IgD-negative memory B cell (primary cell): ENCODE results near the gene NAA15. TPM values are rescaled to one million over a fixed set of nuclear protein-coding genes. Genes with fewer than 3 reads are reported as not detected.
"Not testable (repeated sequence)": the region's sequence is repeated elsewhere in the genome, so short reads cannot be mapped to it uniquely, and the experiment has no call there.

Source experiments
- H3K27ac Mint-ChIP-seq, 3 donors: one replicate each; pipeline ENCODE4 v1.8.0; 2020 to 2022; ENCODE audit warnings: mild to moderate bottlenecking in 3 of 3, mixed read lengths in 3 of 3, moderate library complexity in 1 of 3
- H3K27me3 Mint-ChIP-seq: one replicate; pipeline ENCODE4 v1.8.0; 2021; ENCODE audit warnings: mixed read lengths
- H3K36me3 Mint-ChIP-seq: one replicate; pipeline ENCODE4 v1.8.0; 2020; ENCODE audit warnings: mild to moderate bottlenecking, mixed read lengths
- H3K4me1 Mint-ChIP-seq, 3 donors: one replicate each; pipeline ENCODE4 v1.8.0; 2020 to 2022; ENCODE audit warnings: mixed read lengths in 3 of 3, mild to moderate bottlenecking in 1 of 3
- H3K4me3 Mint-ChIP-seq, 4 donors: one replicate each; pipeline ENCODE4 v1.8.0; 2020 to 2022; ENCODE audit warnings: mild to moderate bottlenecking in 4 of 4, mixed read lengths in 4 of 4, moderate library complexity in 3 of 4
- H3K9me3 Mint-ChIP-seq, 3 donors: one replicate each; pipeline ENCODE4 v1.8.0; 2020 to 2021; ENCODE audit warnings: mixed read lengths in 3 of 3, mild to moderate bottlenecking in 1 of 3
- polyA plus RNA-seq: library from polyadenylated mRNA; unstranded; fragments of 300-500 nt; fragmentation: Illumina TruSeq; gene quantifications from one replicate; pipeline ENCODE4 v1.2.3, GENCODE V29; 2021

The NAA15 gene
- polyA plus RNA-seq, 1 donor from 2014 or later, result 38.9 TPM

DNA sequence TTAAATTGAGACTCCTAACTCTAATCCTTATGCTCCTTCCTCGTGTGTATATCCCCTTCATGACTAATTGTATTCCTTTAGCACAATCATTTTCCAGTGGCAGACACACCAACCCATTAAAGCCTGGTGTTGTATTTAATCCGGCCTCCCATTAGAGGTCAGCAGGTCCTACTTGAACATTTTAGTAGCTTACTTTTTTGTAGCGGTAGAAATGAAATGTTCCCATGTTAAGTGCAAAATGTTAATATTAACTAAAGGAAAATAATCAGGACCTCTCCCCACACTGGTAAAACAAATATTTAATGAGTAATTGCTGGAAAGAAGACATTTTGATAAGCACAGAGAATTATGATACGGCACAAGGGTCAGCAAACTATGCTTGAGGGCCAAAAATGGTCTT, 156.0 kb downstream of the NAA15 start:
- H3K27ac Mint-ChIP-seq, result peak overlapping the region in 1 of 3 donors; percentile 48

DNA sequence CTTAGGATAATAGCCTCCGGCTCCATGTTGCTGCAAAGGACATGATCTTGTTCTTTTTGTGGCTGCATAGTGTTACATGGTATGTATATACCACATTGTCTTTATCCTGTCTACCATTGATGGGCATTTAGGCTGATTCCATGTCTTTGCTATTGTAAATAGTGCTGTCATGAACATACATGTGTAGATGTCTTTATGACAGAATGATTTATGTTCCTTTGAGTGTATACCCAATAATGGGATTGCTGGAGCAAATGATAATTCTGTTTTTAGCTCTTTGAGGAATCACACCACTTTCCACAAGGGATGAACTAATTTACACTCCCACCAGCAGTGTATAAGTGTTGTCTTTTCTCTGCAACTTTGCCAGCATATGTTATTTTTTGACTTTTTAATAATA, 157.2 kb downstream of the NAA15 start:
- no peaks in the 10 kb centered on the region for H3K27me3 Mint-ChIP-seq
- peaks cover 6% of the 10 kb centered on the region for H3K36me3 Mint-ChIP-seq
- H3K4me3 Mint-ChIP-seq, result peak overlapping the region in 2 of 4 donors; percentile 37 to 73
- H3K9me3 Mint-ChIP-seq, result no peaks in the 10 kb centered on the region
- peaks cover 43 to 46% (median 43%) of the 10 kb centered on the region in 3 donors for H3K4me1 Mint-ChIP-seq
- H3K27ac Mint-ChIP-seq, result peak overlapping the region in 1 of 3 donors; percentile 61

More for the DNA sequence above, 156.0 kb downstream of the NAA15 start:
- Mint-ChIP-seq H3K27me3 (no peaks in the 10 kb centered on the region), H3K9me3 (no peaks in the 10 kb centered on the region), H3K4me1 (peaks cover 48 to 53% (median 49%) of the 10 kb centered on the region in 3 donors), H3K36me3 (peaks cover 4% of the 10 kb centered on the region), H3K4me3 (peak overlapping the region in 1 of 4 donors; percentile 56)

DNA sequence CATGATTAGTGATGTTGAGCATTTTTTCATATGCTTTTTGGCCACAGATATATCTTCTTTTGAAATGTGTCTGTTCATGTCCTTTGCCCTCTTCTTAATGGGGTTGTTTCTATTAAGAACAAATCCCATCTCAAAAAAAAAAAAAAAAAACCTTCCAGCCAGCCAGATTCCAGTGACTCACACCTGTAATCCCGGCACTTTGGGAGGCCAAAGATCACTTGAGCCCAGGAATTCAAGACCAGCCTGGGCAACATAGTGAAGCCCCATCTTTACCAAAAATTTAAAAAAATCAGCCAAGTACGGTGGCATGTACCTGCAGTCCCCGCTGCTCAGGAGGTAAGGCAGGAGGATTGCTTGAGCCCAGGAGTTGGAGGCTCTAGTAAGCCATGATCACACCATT, 157.7 kb downstream of the NAA15 start:
- Mint-ChIP-seq H3K36me3 (peaks cover 7% of the 10 kb centered on the region), H3K27me3 (no peaks in the 10 kb centered on the region), H3K4me3 (no peak overlapping the region), H3K9me3 (no peaks in the 10 kb centered on the region), H3K4me1 (peaks cover 42 to 49% (median 43%) of the 10 kb centered on the region in 3 donors), H3K27ac (peak overlapping the region in 1 of 3 donors; percentile 61)

DNA sequence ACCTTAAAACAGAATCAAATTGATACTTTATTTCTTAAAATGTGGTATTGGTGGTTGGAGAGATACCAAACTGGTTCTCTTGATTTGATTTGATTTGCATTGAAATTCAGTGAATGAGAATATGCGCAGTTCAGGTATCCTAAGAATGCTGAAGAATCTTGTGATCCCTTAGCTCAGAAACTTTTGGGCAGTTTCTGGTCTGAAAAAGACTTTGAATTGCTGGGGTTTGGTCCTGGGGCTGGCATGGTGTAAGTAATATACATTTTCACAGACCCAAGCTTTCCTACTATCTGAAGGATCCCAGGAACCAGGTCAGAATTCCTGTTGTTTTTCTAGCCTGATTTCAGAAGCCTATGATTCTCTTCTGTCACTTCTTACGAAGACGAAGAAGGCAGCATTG, 159.3 kb downstream of the NAA15 start:
- Mint-ChIP-seq H3K27me3 (no peaks in the 10 kb centered on the region), H3K4me1 (peaks cover 26 to 39% (median 38%) of the 10 kb centered on the region in 3 donors), H3K4me3 (no peak overlapping the region), H3K9me3 (no peaks in the 10 kb centered on the region), H3K36me3 (peaks cover 8% of the 10 kb centered on the region), H3K27ac (no peak overlapping the region)

DNA sequence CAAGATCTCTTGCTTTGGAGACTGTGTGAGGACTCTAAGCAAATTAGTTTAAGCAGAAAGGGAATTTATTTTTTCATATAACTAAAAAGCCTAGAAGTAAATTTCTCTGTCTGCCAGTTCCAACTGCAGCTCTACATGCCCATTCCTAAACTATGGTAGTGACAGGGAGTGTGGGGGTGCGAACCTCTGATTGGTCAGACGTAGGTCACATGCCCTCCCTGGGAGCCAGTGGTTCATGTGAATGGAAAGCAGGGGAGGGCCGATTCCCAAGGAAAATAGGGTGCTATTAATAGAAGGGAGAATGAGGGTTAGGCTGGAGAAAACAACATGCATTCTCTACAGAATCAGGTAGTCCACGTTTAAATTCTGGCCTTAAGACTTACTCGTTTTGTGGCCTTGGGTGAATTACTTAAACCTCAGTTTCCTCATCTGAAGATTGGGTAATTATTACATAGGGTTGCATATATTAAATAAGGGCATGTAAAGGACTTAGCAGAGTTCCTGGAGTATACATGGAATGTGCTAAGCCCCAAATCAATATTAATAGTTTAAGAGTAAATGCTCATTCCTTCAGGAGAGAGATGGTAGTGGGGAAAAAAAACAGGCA, 159.8 kb downstream of the NAA15 start:
- Mint-ChIP-seq H3K4me3 (peak overlapping the region in 1 of 4 donors; percentile 54), H3K36me3 (peaks cover 6% of the 10 kb centered on the region), H3K27ac (no peak overlapping the region), H3K9me3 (no peaks in the 10 kb centered on the region), H3K4me1 (peaks cover 20 to 35% (median 34%) of the 10 kb centered on the region in 3 donors), H3K27me3 (no peaks in the 10 kb centered on the region)

DNA sequence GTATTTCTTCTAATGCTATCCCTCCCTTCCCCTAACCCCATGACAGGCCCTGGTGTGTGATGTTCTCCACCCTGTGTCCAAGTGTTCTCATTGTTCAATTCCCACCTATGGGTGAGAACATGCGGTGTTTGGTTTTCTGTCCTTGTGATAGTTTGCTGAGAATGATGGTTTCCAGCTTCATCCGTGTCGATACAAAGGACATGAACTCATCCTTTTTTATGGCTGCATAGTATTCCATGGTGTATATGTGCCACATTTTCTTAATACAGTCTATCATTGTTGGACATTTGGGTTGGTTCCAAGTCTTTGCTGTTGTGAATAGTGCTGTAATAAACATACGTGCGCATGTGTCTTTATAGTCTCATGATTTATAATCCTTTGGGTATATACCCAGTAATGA, 163.2 kb downstream of the NAA15 start:
- not testable (repeated sequence) for H3K27ac Mint-ChIP-seq, H3K4me3 Mint-ChIP-seq, H3K27me3 Mint-ChIP-seq, H3K9me3 Mint-ChIP-seq
- peaks cover 7 to 18% (median 14%) of the 10 kb centered on the region in 3 donors for H3K4me1 Mint-ChIP-seq
- peaks cover 11% of the 10 kb centered on the region for H3K36me3 Mint-ChIP-seq

DNA sequence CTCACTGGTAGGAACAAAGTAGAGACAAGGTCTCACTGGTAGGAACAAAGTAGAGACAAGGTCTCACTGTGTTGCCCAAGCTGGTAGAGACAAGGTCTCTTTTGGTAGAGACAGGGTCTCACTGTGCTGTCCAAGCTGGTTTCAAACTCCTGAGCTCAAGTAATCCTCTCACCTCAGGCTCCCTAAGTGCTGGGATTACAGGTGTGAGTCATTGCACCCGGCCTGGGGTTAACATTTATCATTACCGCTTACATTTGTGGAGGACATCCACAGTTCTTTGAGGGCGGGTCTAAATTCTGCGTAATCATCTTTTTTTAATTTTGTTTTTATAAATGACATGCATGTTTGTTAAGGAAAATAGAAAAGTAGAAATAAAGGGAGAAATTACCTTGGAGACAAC, 164.6 kb downstream of the NAA15 start:
- Mint-ChIP-seq H3K4me1 (peaks cover 13 to 24% (median 20%) of the 10 kb centered on the region in 3 donors), H3K27ac (no peak overlapping the region), H3K36me3 (peaks cover 11% of the 10 kb centered on the region)

DNA sequence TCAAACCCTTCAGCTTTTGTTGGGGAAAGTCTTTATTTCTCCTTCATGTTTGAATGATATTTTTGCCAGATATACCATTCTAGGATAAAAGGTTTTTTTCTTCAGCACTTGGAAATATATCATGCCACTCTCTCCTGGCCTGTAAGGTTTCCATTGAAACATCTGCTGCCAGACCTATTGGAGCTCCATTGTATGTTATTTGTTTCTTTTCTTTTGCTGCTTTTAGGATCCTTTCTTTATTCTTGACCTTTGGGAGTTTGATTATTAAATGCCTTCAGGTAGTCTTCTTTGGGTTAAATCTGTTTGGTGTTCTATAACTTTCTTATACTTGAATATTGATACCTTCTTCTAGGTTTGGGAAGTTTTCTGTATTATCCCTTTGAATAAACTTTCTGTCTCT, 167.5 kb downstream of the NAA15 start:
- not testable (repeated sequence) for H3K27me3 Mint-ChIP-seq, H3K4me3 Mint-ChIP-seq, H3K27ac Mint-ChIP-seq
- H3K9me3 Mint-ChIP-seq, result peaks cover 2 to 12% (median 3%) of the 10 kb centered on the region in 3 donors
- H3K36me3 Mint-ChIP-seq, result peaks cover 20% of the 10 kb centered on the region
- peaks cover 20 to 26% (median 21%) of the 10 kb centered on the region in 3 donors for H3K4me1 Mint-ChIP-seq

More for the DNA sequence above, 164.6 kb downstream of the NAA15 start:
- Mint-ChIP-seq H3K9me3 (peaks cover 0 to 8% (median 3%) of the 10 kb centered on the region in 3 donors), H3K27me3 (no peaks in the 10 kb centered on the region), H3K4me3 (no peak overlapping the region)

DNA sequence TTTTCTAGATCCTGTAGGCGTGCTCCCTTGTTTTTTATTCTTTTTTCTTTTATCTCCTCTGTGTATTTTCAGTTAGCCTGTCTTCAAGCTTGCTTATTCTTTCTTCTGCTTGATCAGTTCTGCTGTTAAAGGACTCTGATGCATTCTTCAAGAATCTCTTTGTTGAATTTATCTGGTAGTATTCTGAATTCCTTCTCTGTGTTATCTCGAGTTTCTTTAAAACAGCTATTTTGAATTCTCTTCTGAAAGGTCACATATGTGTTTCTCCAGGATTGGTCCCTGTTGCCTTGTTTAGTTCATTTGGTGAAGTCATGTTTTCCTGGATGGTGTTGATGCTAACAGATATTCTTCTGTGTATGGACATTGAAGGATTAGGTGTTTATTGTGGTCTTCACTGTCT, 167.9 kb downstream of the NAA15 start:
- Mint-ChIP-seq H3K27ac (peak overlapping the region in 1 of 3 donors; percentile 22), H3K4me1 (peaks cover 20 to 25% (median 21%) of the 10 kb centered on the region in 3 donors), H3K4me3 (no peak overlapping the region), H3K36me3 (peaks cover 17% of the 10 kb centered on the region), H3K27me3 (no peaks in the 10 kb centered on the region), H3K9me3 (peaks cover 2 to 12% (median 3%) of the 10 kb centered on the region in 3 donors)

Other genes starting within 250 kb of the NAA15 start
- 33.7 TPM for gene ELF2, start 124.3 kb upstream of the NAA15 start, polyA plus RNA-seq
- gene MGARP, start 21.3 kb upstream of the NAA15 start, polyA plus RNA-seq, result 0.19 TPM
- 107 TPM for gene NDUFC1, start 972 bp downstream of the NAA15 start, polyA plus RNA-seq
- 8.4 TPM for gene RAB33B, start 152.6 kb downstream of the NAA15 start, polyA plus RNA-seq